Progenitor cell of endocrine pancreas (in vitro differentiated cells): ENCODE data around the gene CNTROB. TPM values are rescaled to one million over a fixed set of nuclear protein-coding genes. Genes with fewer than 3 reads are reported as not detected.

Source experiments
- DNase-seq: peaks from one replicate; pipeline ENCODE4 v3.0.0; 2021; ENCODE audit warnings: low spot score; ENCODE audit not compliant: unreplicated experiment
- H3K27ac Mint-ChIP-seq: 2 replicates; pipeline ENCODE4 v1.8.0; 2021; ENCODE audit warnings: mild to moderate bottlenecking, moderate library complexity, mixed read lengths
- H3K27me3 Mint-ChIP-seq: 2 replicates; pipeline ENCODE4 v1.8.0; 2021; ENCODE audit warnings: mixed read lengths
- H3K36me3 Mint-ChIP-seq: 2 replicates; pipeline ENCODE4 v1.8.0; 2022; ENCODE audit warnings: mixed read lengths; ENCODE audit not compliant: insufficient read depth
- H3K4me1 Mint-ChIP-seq: 2 replicates; pipeline ENCODE4 v1.8.0; 2021; ENCODE audit warnings: low read depth, mixed read lengths
- H3K4me3 Mint-ChIP-seq: 2 replicates; pipeline ENCODE4 v1.8.0; 2021; ENCODE audit warnings: low read depth, mild to moderate bottlenecking, moderate library complexity, mixed read lengths
- H3K9me3 Mint-ChIP-seq: 2 replicates; pipeline ENCODE4 v1.8.0; 2021; ENCODE audit warnings: low read depth, mixed read lengths
- total RNA-seq: library from RNA; stranded (reverse); gene quantifications from 2 replicates; pipeline ENCODE4 v1.2.1, GENCODE V29; 2021
- TF ChIP-seq, protein P1 (sequence below): fragments of 200-600 bp; sonication (generic); IDR thresholded peaks from one replicate; pipeline ENCODE4 v1.5.0; 2021; ENCODE audit warnings: antibody characterized with exemption, mild to moderate bottlenecking; ENCODE audit not compliant: unreplicated experiment

The CNTROB gene
- total RNA-seq, 1 donor from 2014 or later, result 51.6 TPM

DNA sequence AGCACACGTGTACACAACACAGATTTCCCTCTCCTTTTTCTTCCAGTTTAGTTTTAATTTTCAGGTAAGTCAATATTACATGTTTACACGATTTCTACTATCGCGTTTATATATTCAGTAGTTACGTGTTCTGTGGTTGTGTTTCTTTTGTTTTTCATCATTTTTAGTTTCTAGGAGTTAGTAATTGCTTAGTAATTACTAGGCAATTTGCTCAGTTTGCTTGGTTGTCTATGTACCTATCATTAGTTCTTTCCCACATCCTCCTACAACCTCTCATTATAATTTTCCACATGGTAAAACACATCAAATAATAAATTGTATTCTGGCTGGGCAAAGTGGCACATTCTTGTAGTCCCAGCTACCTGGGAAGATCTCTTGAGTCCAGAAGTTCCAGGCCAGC lies 45.8 kb downstream of the CNTROB start:
- TF ChIP-seq, protein P1, sequence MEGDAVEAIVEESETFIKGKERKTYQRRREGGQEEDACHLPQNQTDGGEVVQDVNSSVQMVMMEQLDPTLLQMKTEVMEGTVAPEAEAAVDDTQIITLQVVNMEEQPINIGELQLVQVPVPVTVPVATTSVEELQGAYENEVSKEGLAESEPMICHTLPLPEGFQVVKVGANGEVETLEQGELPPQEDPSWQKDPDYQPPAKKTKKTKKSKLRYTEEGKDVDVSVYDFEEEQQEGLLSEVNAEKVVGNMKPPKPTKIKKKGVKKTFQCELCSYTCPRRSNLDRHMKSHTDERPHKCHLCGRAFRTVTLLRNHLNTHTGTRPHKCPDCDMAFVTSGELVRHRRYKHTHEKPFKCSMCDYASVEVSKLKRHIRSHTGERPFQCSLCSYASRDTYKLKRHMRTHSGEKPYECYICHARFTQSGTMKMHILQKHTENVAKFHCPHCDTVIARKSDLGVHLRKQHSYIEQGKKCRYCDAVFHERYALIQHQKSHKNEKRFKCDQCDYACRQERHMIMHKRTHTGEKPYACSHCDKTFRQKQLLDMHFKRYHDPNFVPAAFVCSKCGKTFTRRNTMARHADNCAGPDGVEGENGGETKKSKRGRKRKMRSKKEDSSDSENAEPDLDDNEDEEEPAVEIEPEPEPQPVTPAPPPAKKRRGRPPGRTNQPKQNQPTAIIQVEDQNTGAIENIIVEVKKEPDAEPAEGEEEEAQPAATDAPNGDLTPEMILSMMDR, result no peak
- Mint-ChIP-seq H3K4me3 (no peak overlapping the region), H3K36me3 (peaks cover 2% of the 10 kb centered on the region), H3K4me1 (peaks cover 3% of the 10 kb centered on the region), H3K27me3 (peaks cover 26% of the 10 kb centered on the region), H3K9me3 (peaks cover 11% of the 10 kb centered on the region), H3K27ac (no peak overlapping the region)
- no peak for DNase-seq

DNA sequence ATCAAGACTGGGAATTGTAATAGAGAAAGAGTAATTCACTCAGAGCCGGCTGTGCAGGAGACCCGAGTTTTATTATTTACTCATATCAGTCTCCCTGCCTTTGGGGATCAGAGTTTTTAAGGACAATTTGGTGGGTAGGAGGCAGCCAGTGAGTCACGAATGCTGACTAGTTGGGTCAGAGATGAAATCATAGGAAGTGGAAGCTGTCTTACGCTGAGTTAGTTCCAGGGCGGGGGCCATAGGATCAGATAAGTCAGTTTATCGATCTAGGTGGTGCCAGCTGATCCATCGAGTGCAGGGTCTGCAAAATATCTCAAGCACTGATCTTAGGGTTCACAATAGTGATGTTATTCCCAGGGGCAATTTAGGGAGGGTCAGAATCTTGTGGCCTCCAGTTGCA lies 50.2 kb downstream of the CNTROB start:
- Mint-ChIP-seq H3K27ac (no peak overlapping the region), H3K4me3 (no peak overlapping the region), H3K9me3 (no peaks in the 10 kb centered on the region), H3K4me1 (peaks cover 3% of the 10 kb centered on the region), H3K27me3 (peaks cover 32% of the 10 kb centered on the region), H3K36me3 (no peaks in the 10 kb centered on the region)
- no peak for DNase-seq
- TF ChIP-seq, protein P1, result no peak

DNA sequence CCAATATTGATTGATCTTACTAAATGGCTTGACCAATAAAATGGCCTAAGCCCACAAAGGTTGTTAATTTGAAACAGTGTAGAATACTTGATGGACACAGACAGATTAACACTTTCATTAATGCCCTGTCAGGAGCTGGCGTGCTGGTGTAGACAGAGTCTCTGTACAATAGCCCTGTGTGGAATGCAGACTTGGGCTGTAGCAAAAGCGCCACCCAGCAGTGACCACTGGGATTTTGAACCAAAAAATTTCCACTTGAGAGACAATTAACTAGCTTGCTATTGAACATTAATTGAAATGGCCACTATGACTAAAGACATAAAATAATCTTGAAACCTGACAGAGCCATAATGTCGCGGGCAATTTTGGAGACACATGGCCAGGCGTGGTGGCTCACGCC lies 50.7 kb downstream of the CNTROB start:
- H3K4me1 Mint-ChIP-seq, result peaks cover 3% of the 10 kb centered on the region
- no peak for DNase-seq
- H3K4me3 Mint-ChIP-seq, result no peak overlapping the region
- no peak overlapping the region for H3K27ac Mint-ChIP-seq
- TF ChIP-seq, protein P1, result peak; percentile 11
- no peaks in the 10 kb centered on the region for H3K9me3 Mint-ChIP-seq
- no peaks in the 10 kb centered on the region for H3K36me3 Mint-ChIP-seq
- peaks cover 34% of the 10 kb centered on the region for H3K27me3 Mint-ChIP-seq

DNA sequence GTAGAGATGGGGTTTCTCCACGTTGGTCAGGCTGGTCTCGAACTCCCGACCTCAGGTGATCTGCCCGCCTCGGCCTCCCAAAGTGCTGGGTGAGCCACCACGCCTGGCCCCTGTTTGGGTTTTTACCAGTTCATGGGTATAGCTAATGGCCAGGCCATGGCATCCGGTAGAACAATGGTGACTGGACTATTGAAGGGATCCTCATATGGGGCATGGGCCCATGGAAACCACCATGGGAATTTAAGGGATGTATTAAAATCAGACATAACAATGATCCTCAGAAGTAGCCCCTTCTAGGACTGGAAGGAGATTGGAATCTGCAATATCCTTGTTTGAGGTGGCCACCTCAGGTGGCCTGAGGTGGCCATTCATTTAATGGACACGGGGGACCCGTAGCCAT lies 52.9 kb downstream of the CNTROB start:
- H3K9me3 Mint-ChIP-seq, result no peaks in the 10 kb centered on the region
- peaks cover 3% of the 10 kb centered on the region for H3K4me1 Mint-ChIP-seq
- DNase-seq, result no peak
- H3K27me3 Mint-ChIP-seq, result peaks cover 46% of the 10 kb centered on the region
- TF ChIP-seq, protein P1, result no peak
- no peak overlapping the region for H3K27ac Mint-ChIP-seq
- H3K4me3 Mint-ChIP-seq, result no peak overlapping the region
- H3K36me3 Mint-ChIP-seq, result no peaks in the 10 kb centered on the region

DNA sequence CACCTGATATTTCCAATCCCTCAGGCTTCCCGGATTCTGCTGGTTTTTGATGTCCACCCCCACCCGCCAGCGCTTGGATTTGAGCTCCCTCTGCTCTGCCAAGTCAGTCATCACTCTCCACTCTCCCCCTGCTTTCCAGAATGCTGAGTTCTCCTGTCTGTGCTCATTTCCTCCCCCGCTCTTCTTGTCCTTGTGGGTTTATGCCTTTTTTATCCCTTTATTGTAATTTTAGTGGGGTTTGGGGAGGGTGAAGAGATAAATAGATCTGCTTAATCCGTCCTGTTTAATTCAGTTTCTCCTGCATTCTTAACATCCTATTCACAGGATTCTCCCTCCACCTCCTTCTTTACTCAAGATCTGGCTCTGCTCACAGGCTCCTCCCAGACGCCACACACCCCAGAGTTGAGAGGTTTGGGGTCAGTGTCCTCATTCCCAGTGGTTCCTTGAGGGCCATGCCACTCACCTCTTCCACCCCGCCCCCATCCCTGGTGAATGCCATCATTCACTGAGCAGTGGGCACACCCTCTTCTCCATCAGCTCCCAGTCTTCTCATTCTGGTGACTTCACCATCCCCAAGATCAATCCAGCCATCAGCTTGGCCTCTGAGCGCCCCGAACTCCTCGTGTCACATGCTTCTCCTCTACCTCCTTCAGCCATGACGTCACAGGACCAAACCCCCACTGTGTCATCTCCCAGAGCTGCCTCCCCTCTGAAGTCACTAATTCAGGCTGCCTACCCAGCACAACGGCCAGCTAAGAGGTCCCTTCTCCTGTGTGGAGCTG lies 55.3 kb downstream of the CNTROB start:
- H3K4me3 Mint-ChIP-seq, result no peak overlapping the region
- H3K27me3 Mint-ChIP-seq, result peaks cover 49% of the 10 kb centered on the region
- DNase-seq, result no peak
- peaks cover 3% of the 10 kb centered on the region for H3K4me1 Mint-ChIP-seq
- no peaks in the 10 kb centered on the region for H3K36me3 Mint-ChIP-seq
- H3K9me3 Mint-ChIP-seq, result no peaks in the 10 kb centered on the region
- TF ChIP-seq, protein P1, result no peak
- peak overlapping the region; percentile 55 for H3K27ac Mint-ChIP-seq
